NCI-H2081 treated with DMSO at 0.1 percent for 48 hours (cell line): ENCODE results near the gene CD44.

Source experiments
- DNase-seq: peaks from one replicate; lab custom pipeline; 2025; lab: John Stamatoyannopoulos, UW

CD44 gene

DNA sequence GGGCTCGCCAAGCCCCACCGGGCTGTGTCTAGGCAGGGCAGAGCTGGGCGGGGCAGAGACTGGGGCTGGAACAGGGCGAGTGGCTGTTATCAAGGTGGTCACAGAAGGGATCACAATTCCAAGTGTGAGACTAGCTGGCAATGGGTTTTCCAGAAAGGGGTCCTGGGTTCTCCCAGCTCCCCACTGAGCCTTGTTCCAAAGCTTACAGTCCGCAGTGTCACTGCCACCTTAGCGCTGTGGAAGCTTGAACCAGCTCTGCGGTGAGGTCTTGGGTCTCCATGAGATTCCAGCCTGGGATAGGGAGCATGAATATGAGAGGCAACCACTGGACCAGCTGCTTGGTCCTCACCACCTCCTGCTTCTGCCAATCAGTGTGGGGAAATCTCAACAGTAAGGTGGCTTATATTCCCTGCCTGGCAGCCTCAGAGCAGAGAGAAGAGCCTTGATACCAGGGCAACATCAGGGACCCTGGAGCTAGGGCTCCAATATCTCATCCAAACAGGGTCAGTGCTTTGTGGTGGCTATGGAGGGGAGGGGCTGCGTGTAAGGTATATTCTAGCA is 831 bp downstream of the CD44 start:
- no peak for DNase-seq

DNA sequence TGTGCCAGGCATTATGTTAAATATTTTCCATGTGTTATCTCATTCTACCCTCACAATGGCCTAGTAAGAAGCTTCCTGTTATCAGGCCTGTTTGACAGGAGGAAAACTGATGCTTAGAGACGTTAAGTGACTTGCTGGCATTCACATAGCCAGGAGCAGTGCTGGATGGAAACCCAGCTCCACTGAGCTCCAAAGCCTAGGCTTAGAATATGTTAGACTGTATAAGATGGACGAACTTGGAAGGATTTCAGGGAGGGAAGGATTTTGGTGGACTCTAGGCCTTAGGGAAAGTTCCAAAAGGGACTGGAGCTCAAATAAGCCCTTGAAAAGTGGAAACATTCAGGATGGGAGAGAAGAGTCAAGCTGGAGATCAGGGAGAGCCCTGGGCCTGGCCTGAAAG is 2.1 kb downstream of the CD44 start:
- no peak for DNase-seq

DNA sequence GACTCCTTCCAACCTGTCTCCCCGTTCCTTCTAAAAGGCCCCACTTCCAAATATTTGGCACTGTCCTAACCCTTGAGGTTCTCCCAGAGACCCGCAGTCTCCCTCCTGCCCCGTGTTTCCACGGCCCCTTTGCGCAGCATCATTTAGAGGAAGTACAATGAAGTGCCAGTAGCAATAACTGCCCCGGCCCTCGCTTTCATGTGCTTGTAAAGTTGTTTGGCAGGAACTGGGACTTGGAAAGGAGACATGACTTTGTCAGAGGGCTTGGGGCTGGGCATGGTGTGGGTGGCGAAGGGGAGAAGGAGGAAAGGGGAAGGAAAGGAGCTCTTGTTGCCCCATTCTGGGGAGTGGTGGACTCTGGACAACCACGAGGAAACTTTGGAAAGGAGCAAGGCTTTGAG is 2.6 kb downstream of the CD44 start:
- DNase-seq, result no peak

DNA sequence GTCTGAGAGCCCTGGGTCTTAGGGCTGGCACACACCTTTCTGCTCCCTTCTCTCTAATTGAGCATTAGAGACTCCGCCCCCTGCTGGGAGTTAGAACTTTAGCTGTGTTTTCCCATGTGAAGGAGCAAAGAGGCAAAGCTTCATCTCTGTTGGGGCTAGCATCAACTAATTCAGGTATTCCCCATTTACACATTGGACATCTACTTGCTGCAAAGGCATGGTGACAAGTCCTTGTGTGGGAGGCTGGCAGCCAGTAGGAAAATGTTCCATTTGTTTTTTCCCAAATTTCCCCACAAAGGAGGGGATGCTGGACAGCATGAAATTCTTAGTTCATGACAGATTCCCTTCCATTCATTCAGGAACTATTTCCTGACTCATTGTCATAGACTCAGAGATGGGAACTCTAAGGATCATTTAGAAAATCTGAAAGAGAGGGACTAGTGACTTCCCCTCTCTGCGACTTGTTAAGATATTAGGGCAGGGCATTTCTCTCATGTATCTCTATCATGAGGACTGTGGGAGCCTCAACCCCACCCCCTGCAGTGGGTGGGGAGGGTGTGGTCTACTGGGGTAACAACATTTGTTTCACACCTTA is 3.6 kb downstream of the CD44 start:
- DNase-seq, result no peak

DNA sequence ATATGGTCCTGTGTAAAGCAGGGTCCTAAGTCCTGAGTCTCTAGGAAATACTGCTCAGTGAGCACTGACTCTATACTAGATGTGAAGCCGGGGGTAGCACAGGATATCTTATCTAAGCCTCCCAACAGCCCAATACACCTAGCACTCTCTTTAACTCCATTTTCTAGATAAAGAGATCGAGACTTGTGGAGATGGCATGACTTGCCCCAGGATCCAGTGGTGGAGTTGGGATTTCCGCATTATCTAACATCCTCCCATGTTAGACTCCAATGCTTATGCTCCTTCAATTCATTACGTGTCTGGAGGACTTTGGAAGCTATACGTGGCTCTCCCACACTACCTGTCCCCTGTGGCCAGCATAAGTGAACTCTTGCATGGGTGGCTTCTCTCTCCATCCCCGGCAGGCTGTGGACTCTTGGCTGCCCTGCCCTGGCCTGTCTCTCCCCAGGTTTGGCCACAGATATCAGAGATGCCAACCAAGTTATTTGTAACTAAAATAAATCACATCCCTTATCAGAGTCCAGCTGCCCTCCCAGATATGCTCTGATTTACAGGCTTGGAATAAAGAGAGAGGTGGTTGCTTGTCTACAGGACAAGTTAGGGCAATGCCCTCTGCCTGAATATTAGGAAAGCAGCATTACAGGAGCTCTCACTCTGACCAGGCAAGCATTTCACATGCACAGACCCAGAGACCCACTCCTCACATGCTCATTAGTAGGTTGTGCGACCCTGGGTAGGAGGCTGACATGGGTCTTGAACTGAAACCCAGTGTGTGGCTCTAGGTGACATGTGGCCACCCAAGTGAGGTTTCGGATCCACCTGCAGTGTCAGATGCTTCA is 4.5 kb downstream of the CD44 start:
- DNase-seq, result no peak

DNA sequence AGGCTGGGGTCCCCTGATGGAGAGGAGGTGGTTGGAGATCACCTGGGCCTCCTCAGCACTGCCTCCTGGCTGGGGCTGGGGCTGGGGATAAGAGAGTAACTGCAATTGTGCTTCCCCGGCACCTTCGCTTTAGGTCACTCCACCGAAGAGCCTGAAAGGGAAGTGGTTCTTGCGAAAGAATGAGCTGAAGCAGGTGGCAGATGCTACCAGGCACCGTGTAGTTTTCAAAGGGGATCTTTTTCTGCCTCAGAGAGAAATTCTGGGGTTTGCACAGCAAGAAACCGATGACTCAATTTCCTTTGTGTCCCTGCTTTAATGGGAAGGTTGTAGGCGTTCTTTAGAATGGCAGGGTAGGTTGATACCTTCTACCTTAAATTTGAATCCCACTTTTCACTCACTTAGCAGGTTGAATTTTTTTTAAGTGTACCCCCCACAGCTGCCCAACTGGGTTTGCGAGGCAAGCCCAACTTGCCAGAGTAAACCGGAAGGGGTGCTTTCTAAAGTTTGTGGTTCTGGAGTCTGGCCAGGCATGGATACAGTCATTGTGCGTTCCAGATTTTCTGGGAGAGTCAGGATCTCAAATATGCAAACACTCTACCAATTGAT is 5.3 kb downstream of the CD44 start:
- no peak for DNase-seq

DNA sequence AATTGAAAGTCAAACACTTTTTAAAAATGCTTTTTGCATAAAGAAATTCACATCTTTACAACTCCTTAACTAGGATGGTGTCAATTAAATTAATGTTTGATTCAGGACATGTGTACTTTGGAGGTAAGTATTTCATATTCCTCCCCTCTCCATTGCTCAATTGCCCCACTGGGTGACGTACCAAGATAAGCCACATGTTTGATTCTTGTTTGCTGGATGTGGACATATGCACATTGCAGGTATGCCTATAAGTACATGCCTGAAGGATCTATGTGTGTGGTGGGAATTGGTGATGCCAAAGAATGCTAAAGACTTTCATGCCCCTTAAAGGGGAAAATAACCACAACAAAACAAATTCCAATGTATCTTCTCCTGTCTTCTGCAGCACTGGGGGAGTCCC is 5.8 kb downstream of the CD44 start:
- DNase-seq, result no peak

DNA sequence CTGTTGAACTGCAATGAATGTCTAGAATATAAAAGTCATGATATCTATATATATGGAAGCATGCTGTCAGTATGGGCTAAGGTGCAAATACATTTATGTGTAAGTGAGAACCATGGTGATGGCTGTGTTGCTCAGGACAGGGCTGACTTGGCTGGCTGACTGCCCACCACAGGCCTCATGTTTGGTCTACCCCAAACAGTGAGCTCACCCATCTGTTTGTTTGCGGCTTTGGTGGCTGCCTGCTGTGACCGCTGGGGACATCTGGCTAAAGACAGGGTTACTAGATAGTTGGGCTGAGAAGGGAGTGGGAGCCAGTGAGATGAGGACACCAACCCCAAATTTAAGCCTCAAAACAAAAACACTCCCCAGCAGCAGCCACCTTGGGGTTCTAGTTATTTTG is 6.3 kb downstream of the CD44 start:
- DNase-seq, result no peak

DNA sequence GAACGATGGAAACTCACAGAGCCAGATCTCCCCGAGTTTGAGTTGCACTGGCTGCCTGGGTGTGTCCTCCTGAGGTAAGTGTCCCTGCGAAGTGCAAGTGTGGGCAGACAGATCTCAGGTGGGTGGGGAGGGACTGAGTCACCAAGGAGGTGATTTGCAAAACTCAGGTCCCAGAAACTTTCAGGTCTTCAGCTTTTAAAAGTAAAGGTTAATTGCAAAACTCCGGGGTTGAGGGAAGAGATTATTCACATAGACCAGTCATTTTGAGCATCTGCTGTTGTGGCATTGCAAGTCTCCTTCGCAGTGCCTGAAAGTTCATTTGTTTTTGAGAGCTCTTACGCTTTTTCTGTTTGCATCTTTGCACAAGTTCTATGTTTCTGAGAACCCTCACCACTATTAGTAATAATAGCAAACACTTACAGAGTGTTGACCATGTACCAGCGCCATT is 7.1 kb downstream of the CD44 start:
- DNase-seq, result no peak

DNA sequence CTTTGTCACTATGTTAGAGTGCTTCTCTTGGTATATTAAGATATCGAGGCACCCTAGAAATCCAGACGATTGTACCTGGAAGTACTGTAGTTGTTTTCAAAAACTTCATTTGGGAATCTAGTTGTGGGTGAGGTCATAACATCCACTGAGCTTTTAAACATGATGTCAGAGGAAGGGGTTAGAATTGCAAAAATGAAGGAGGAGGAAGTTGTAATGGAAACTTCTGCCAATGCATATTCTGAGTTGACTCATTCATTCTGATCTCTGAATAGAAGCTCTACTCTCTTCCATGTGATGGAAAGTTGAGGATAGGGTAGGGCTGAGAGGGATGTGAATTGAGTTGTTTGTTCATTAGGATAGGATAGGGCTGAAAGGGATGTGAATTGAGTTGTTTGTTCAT is 7.7 kb downstream of the CD44 start:
- DNase-seq, result no peak

DNA sequence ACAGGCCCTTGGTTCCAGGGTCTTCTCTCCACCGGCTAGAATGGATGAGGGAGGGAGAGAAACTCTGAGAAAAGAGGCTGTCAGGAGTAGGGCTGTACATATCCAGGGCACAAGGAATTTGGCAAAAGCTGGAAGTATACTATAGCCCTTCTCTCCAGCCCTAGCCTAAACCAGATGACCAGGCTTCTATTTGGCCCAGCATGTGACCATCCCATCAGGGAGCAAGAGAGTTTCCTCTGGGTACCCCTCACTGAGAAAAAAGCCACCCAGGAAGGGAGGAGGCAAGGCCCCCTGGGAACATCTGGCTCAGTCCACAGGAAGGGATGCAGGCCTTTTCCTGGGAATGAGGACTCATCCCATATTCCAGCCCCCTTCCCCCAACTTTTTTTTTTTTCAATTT is 8.3 kb downstream of the CD44 start:
- no peak for DNase-seq

DNA sequence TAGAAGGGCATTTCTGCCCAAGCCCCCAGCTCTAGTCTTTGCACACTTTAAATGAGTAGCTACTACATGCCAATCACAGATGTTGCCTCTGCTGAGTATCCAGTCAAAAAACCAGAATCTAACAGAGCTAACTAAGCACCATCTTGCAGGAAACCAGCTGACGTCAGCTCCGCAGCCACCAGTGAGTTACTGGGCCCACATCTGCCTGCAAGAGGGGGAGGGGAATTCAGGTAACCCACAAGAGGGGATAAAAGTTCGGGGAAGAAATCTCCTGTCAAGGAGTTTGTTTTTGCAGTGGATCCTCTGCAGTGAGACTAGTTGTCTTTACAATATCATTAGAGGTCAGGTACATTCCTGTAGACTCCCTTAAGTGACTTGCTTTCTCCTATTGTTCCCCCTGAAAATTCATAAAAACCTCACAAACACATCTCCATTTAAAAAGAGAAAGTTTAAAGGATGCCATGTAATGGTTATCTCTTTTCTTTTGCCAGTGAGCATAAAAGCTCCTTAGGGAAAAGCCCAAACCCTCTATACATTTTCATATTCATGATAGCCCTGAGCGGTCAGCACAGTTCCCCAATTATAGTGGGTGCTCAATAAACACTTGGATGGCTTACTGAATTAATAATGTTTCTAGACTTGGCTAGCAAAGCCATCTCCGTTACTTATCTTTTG is 9.3 kb downstream of the CD44 start:
- no peak for DNase-seq

DNA sequence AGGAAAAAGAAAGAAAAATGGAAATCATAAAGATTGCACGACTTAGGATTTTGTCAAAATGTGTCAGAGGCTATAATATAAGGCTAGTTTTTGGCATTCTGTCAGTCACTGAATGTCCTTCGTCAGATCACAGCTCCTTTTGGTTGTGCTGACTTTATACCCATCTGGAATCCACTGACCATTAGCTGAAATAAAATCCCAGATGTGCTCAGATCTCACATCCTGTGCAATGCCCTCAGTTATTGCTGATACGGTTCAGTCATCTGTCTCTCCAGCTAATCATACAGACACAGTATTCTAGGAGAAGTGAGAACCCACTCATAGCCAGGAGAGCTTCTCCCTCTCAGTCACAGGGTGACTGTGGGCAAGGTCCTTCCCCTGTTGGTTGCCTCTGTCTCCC is 11.5 kb downstream of the CD44 start:
- DNase-seq, result no peak

DNA sequence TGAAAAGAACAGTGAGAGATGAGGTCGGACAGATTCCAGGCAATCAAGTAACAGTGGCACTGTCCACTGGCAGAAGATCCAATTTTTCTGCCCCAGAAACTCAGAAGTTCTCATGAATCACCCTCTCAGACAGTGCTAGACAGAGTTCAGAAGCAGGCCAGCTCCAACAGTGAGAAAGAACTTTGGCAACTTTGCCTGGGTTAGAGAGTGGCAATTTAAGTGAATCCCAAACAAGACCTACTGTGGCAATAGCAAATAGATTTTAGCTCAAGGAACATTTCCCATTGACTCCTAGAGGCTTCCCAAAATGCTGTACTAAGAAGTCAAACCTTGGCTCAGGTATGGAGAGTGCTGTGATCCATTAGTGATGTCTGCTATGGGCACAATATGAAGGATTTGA is 12.3 kb downstream of the CD44 start:
- DNase-seq, result no peak

DNA sequence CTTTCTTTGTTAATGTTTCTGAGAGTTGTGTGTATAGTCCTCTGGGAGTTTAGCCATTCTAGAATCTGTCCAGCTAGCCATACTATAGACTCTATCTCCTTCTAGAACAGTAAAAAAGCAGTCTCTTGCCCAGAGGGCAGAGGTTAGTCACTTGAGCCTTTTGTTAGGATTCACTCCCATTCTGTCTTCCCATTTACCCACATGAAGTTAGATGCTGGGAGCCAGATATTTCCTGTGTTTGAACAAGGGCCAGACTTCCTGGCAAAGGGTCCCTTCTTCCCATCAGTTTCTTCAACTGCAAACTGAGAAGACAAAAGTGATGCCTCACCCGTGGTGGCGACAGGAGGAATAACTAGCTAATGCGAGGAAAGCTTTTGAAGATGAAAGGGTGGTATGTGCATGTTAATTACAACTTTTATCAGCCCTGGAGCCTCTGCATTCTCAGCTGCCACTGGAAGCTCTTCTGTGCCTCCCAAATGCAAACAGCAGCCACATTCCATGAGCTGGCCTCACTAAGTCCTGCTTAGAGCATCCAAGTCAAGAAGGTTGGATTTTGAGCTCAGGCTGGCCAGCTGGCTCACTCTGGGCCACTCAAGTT is 12.8 kb downstream of the CD44 start:
- no peak for DNase-seq

DNA sequence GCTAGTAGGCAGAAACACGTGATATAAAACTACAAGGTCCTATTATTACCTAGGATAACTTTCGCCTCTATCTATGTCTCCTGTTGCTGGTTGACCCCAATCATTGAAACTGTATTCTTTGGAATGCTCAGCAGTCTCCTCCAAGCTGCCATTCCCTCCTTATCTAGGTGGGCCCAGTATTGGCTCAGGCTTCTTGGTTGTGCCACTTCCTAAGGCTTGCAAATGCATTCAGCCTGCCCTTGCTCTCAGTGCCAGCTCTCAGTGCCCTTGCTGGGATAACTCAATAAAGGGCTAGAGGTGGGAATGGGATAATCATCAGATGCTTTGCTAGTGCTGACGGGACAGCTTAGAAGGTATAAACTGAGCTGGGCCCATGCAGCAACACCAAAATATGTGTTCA is 13.6 kb downstream of the CD44 start:
- no peak for DNase-seq

DNA sequence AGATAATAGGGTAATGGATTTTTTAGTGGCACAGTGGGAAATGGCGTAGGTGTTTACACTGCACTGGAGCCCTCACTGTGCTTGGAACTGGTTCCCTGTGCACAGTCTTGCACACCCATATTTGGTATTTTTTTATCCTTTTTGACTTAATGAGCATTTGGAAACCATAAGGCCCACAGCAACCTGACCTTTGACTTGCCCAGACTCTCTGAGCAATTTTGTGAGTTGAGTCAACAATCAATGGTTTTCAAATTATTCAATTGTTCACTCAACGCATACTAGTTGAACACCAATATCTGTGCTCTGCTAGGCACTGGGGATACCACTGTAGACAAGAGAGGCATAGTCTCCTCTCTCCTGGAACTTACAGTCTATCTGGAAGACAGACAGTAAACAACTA is 14.3 kb downstream of the CD44 start:
- DNase-seq, result no peak

DNA sequence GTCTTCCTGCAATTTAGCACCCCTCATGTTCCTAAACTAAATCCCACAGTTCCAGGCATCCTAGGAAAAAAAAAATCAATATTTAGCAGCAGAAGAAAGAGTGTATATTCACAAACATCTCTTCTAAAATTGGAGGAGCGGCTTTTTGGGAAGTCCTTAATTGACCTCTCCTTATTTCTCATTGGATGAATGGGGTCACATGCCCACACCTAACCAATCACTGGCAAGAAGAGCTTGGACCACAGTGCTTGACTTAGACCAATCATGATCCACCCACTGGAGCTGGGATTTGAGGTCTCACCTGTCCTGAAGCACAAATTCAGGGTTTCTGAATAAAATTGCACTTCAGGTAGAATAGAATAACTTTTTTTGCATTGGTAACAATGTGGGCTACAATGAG is 16.0 kb downstream of the CD44 start:
- no peak for DNase-seq

DNA sequence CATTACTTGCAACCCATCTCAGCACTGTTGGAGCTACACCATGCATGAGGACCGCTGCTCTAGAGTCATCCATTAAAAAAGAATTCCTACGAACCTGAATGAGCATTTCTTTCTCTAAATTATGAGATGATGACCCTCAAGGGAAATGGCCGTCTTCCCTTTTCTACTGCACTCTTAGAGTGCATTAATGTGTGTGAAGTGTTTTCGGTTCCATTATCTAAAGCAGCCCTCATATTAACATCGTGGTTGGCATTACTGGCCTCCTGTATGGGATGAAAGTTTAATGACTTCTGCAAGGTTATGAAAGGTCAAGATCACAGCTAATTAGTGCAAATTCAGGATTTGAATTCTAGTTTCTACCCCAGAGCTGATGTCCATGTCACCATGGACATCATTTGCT is 16.7 kb downstream of the CD44 start:
- no peak for DNase-seq

DNA sequence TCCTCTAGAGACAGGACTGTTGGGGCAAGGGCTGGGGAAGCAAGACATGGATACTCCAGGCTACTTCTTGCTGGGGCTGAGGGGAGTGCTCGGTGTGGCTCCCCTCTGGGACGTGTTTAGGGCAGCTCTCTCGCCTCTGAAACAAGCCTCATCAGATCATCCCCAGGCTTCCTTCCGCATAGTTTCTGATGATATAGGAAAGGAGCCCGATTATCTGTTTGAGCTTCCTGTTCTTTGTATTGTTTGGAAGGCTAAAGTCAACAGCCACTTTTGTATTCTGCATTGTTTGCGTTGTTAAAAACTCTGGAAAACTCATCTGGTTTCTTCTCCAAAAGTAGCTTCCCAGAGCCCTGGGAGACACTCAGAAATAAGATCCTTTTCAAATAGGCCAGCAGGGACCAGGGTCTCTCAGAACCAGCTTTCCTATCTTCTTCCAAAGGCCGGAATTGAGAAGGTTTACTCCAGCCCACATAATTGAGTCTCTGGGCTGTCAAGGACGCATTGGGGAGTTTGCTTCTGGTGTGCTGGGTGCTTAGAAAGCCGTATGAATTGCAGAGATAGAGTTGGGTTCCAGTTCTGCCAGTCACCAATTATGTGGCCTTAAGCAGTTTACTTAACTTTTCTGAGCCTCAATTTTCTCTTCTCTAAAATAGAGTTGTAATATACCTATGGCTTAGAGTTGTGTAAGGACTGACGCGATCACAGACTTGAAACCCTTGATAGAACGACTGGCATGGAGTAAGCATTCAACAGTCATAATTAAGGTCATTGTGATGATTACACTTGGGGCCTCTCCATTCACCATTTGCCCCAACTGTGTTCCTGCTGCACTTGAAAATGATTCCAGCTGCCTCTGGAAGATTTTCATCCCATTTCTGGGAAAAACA is 19.1 kb downstream of the CD44 start:
- no peak for DNase-seq
